SK-N-SH (cell line): Measurements from ENCODE around the gene MYO18A. TPM values are rescaled to one million over a fixed set of nuclear protein-coding genes. Genes with fewer than 3 reads are reported as not detected.

Experiments
- CTCF ChIA-PET: fragments of 300-600, 350-600 bp; formaldehyde crosslinking; extraction: SDS; loops from one replicate; lab custom pipeline; 2021; lab: Yijun Ruan, JAX
- POLR2A ChIA-PET: fragments of 350-600 bp; sonication (Branson Sonifier 250); formaldehyde crosslinking; extraction: SDS; loops from one replicate; lab custom pipeline; 2020; ENCODE audit warnings: antibody characterized with exemption, inconsistent platforms; lab: Yijun Ruan, JAX
- DNase-seq: peaks from one replicate; pipeline ENCODE4 v3.0.0; 2012
- H2AFZ ChIP-seq: fragments of 200-600 bp; sonication (generic); 2 replicates; pipeline ENCODE4 v1.8.1; 2016; ENCODE audit warnings: antibody characterized with exemption, mild to moderate bottlenecking, low read depth
- H3F3A ChIP-seq: fragments of 200-600 bp; sonication (generic); replicated peaks from 2 replicates; pipeline ENCODE3; 2016; ENCODE audit warnings: antibody characterized with exemption, mild to moderate bottlenecking; ENCODE audit not compliant: insufficient read depth
- H3K27ac ChIP-seq, 2 experiments: fragments of 200-500 bp in 1 of 2; fragments of 200-600 bp in 1 of 2; sonication (Bioruptor generic) in 1 of 2; sonication (generic), shearing (Covaris generic) in 1 of 2; 2 replicates each; pipeline versions ENCODE4 v1.5.1 to v1.6.1; 2014 to 2016; ENCODE audit warnings: low read depth in 2 of 2, inconsistent platforms in 1 of 2, low read length in 1 of 2, mild to moderate bottlenecking in 1 of 2, mixed read lengths in 1 of 2
- H3K27me3 ChIP-seq: fragments of 200-600 bp; sonication (generic), shearing (Covaris generic); 2 replicates; pipeline ENCODE4 v1.6.1; 2016; ENCODE audit warnings: mixed run types; ENCODE audit not compliant: insufficient read depth
- H3K36me3 ChIP-seq, 2 experiments: fragments of 200-500 bp in 1 of 2; fragments of 200-600 bp in 1 of 2; sonication (Bioruptor generic) in 1 of 2; sonication (generic) in 1 of 2; replicated peaks in 1 of 2; 2 replicates each; pipeline versions ENCODE3 to v1.5.1; 2014 to 2016; ENCODE audit warnings: low read length in 1 of 2, mild to moderate bottlenecking in 1 of 2; ENCODE audit not compliant: insufficient read depth in 2 of 2, control insufficient read depth in 1 of 2
- H3K4me1 ChIP-seq, 2 experiments: fragments of 200-500 bp in 1 of 2; fragments of 200-600 bp in 1 of 2; sonication (Bioruptor generic) in 1 of 2; sonication (generic), shearing (Covaris generic) in 1 of 2; 2 replicates each; pipeline versions ENCODE4 v1.5.1 to v1.6.1; 2014 to 2016; ENCODE audit warnings: low read depth in 1 of 2, low read length in 1 of 2, mixed run types in 1 of 2; ENCODE audit not compliant: insufficient read depth in 2 of 2, control insufficient read depth in 1 of 2
- H3K4me2 ChIP-seq: fragments of 200-600 bp; sonication (generic), shearing (Covaris generic); 2 replicates; pipeline ENCODE4 v1.6.1; 2017; ENCODE audit warnings: mixed run types
- H3K4me3 ChIP-seq, 2 experiments: fragments of 200-500 bp in 1 of 2; fragments of 200-600 bp in 1 of 2; sonication (Bioruptor generic) in 1 of 2; sonication (generic), shearing (Covaris generic) in 1 of 2; 2 replicates each; pipeline versions ENCODE4 v1.5.1 to v1.8.1; 2014 to 2016; ENCODE audit warnings: low read depth in 2 of 2, inconsistent platforms in 1 of 2, low read length in 1 of 2, mild to moderate bottlenecking in 1 of 2, mixed read lengths in 1 of 2, moderate library complexity in 1 of 2
- H3K79me2 ChIP-seq: fragments of 200-600 bp; sonication (generic); 2 replicates; pipeline ENCODE4 v1.8.1; 2017; ENCODE audit warnings: mild to moderate bottlenecking; ENCODE audit not compliant: insufficient read depth
- H3K9ac ChIP-seq: fragments of 200-600 bp; sonication (generic); 2 replicates; pipeline ENCODE4 v1.6.1; 2017; ENCODE audit warnings: mixed run types
- H3K9me2 ChIP-seq: fragments of 200-600 bp; sonication (generic); 2 replicates; pipeline ENCODE4 v1.6.1; 2017; ENCODE audit warnings: mixed run types
- H3K9me3 ChIP-seq: fragments of 200-600 bp; sonication (generic); 2 replicates; pipeline ENCODE4 v1.6.1; 2017; ENCODE audit warnings: mixed run types, mild to moderate bottlenecking, moderate library complexity
- H4K20me1 ChIP-seq: fragments of 200-600 bp; sonication (generic); 2 replicates; pipeline ENCODE4 v1.6.1; 2017; ENCODE audit warnings: mild to moderate bottlenecking, mixed run types; ENCODE audit not compliant: insufficient read depth
- CTCF ChIP-seq: fragments of 200-600 bp; sonication (generic); IDR thresholded peaks from 2 replicates; pipeline ENCODE4 v1.6.1; 2017; ENCODE audit warnings: antibody characterized with exemption, mild to moderate bottlenecking, moderate library complexity
- EP300 ChIP-seq, 2 experiments: IDR thresholded peaks; 2 replicates each; pipeline versions ENCODE4 v1.4.0 to v1.6.1; 2012; ENCODE audit warnings: borderline replicate concordance in 1 of 2, low read depth in 1 of 2, low read length in 1 of 2
- MXI1 ChIP-seq: IDR thresholded peaks from 2 replicates; pipeline ENCODE4 v1.6.1; 2012; ENCODE audit warnings: mild to moderate bottlenecking, low read depth, low read length, improper control_type of control experiment
- PBX3 ChIP-seq: IDR thresholded peaks from 2 replicates; pipeline ENCODE4; 2012
- RAD21 ChIP-seq: IDR thresholded peaks from 2 replicates; pipeline ENCODE4 v1.6.1; 2012; ENCODE audit warnings: mild to moderate bottlenecking, low read length
- SMC3 ChIP-seq: IDR thresholded peaks from 2 replicates; pipeline ENCODE4 v1.6.1; 2012; ENCODE audit warnings: low read depth, low read length, improper control_type of control experiment
- TAF1 ChIP-seq: IDR thresholded peaks from 2 replicates; pipeline ENCODE4 v1.6.1; 2012; ENCODE audit warnings: low read depth, mild to moderate bottlenecking, low read length, moderate library complexity, borderline replicate concordance
- USF2 ChIP-seq: fragments of 150-350 bp; IDR thresholded peaks from 2 replicates; pipeline ENCODE4 v1.6.1; 2017; ENCODE audit warnings: antibody characterized with exemption, low read length, low read depth, borderline replicate concordance
- YY1 ChIP-seq: IDR thresholded peaks from 2 replicates; pipeline ENCODE4 v1.4.0; 2012; ENCODE audit warnings: low read depth, mild to moderate bottlenecking
- WGBS: methylation state at CpG from one replicate; pipeline ENCODE4 v1.1.6; 2017; ENCODE audit warnings: low lambda C conversion rate; 5-methylcytosine and 5-hydroxymethylcytosine counted together
- polyA plus RNA-seq, 3 experiments: library from polyadenylated mRNA; depleted of rRNA; stranded (reverse); fragments of >200 nt; gene quantifications; 2 replicates each; pipeline ENCODE4 v1.2.3, GENCODE V29; 2012

The MYO18A gene
- polyA plus RNA-seq, 1 of the 3 experiments (the other 2 are of a cell fraction) = 6.6 TPM

DNA sequence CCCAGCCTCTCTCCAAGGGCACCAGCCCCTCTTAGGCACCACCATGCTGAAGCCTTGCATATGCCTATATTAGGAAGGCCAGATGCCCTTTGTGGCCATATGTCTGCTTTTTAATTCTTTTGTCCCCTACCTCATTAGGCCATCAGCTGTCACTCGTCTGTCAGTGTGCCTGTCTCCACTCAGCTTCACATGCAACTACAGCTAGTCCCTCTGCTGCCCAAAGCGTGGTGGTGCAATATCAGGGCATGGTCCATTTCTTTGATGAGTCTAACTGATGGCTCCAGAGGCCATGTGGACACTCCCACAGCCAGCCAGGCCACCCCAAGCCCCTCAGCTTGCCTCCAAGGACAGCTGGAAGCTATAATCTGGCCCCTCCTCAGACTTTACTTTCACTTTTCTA is 36.3 kb downstream of the MYO18A start:
- ChIA-PET CTCF (interaction anchor here (0.9 to 22.3 kb wide), 13 partner anchors 11 to 429 kb away, joined by 3 to 535 read pairs (median 6); partner anchors contain the start of gene MYO18A), POLR2A (interaction anchor here (0.6 kb wide), 1 partner anchor 20 kb away, joined by 3 read pairs; no protein-coding TSS in a partner anchor)
- Histone ChIP-seq H3K4me2 (no peak overlapping the region), H3K27me3 (no peaks in the 10 kb centered on the region), H3F3A (peaks cover 12% of the 10 kb centered on the region), H3K4me1 (peaks cover 24 to 47% of the 10 kb centered on the region in 2 experiments; a peak in 3 of 4 replicates), H3K27ac (peak overlapping the region in 1 of 2 experiments; percentile 44; a peak in 2 of 4 replicates), H3K79me2 (peaks cover 6% of the 10 kb centered on the region; the same call in 1 of the 2 replicates), H3K9me3 (no peaks in the 10 kb centered on the region), H3K36me3 (no peaks in the 10 kb centered on the region), H2AFZ (no peak overlapping the region), H3K4me3 (no peak overlapping the region; a peak in 1 of 4 replicates), H3K9me2 (no peaks in the 10 kb centered on the region), H4K20me1 (no peaks in the 10 kb centered on the region), H3K9ac (no peak overlapping the region)
- DNase-seq = peak; percentile 62
- TF ChIP-seq USF2 (no peak), SMC3 (peak; percentile 78), CTCF (peak; percentile 55), YY1 (no peak), PBX3 (peak; percentile 35; the same call in 1 of the 2 replicates), RAD21 (peak; percentile 67), MXI1 (peak; percentile 95), EP300 (IDR thresholded peaks at IDR 0.05; ENCODE audit: borderline replicate concordance in 1 of 2, low read depth in 1 of 2, low read length in 1 of 2) (0 out of 4 replicates have a peak, but pooled peaks of 1 of the 2 experiments have one; percentile 31), TAF1 (no peak)
- 38% methylated on average over 2 of the region's 2 CpGs for WGBS

GRCh38 chr17:29141514-29141876 is 38.7 kb downstream of the MYO18A start:
- H3K9me2 ChIP-seq = no peaks in the 10 kb centered on the region
- CTCF ChIA-PET = interaction anchor here (0.7 to 22.3 kb wide), 8 partner anchors 9 to 176 kb away, joined by 3 to 535 read pairs (median 10); partner anchors contain the start of gene MYO18A
- peaks cover 4% of the 10 kb centered on the region for H3F3A ChIP-seq
- WGBS = 69% methylated on average over 3 of the region's 4 CpGs
- peak overlapping the region in 1 of 2 experiments; percentile 82; a peak in 2 of 4 replicates for H3K27ac ChIP-seq
- no peak overlapping the region for H3K4me2 ChIP-seq
- no peaks in the 10 kb centered on the region for H3K9me3 ChIP-seq
- H3K4me3 ChIP-seq = no peak overlapping the region
- DNase-seq = no peak
- H3K9ac ChIP-seq = no peak overlapping the region
- no peak for TF ChIP-seq USF2
- H2AFZ ChIP-seq = no peak overlapping the region
- H4K20me1 ChIP-seq = no peaks in the 10 kb centered on the region
- peaks cover 29 to 51% of the 10 kb centered on the region in 2 experiments for H3K4me1 ChIP-seq
- H3K36me3 ChIP-seq = no peaks in the 10 kb centered on the region
- H3K27me3 ChIP-seq = no peaks in the 10 kb centered on the region
- peaks cover 6% of the 10 kb centered on the region; the same call in 1 of the 2 replicates for H3K79me2 ChIP-seq
- POLR2A ChIA-PET = no interaction called here
